Activated CD8-positive, alpha-beta T cell treated with anti-CD3 and anti-CD28 coated beads for 36 hours (primary cell): ENCODE results near the gene PRR3. TPM values are rescaled to one million over a fixed set of nuclear protein-coding genes. Genes with fewer than 3 reads are reported as not detected.
"Not testable (repeated sequence)": the region's sequence is repeated elsewhere in the genome, so short reads cannot be mapped to it uniquely, and the experiment has no call there.

Source experiments
- ATAC-seq: fragments of 200-7000 bp; cut with Tn5 transposase; one replicate; pipeline ENCODE4 v1.10.0; 2021; ENCODE audit warnings: mild to moderate bottlenecking, moderate library complexity
- CTCF ChIA-PET: fragments of 350-600 bp; sonication (Branson Sonifier 250); formaldehyde crosslinking; loops from one replicate; lab custom pipeline; 2021; ENCODE audit warnings: antibody characterized with exemption; lab: Charles Lee
- POLR2A ChIA-PET: fragments of 350-600 bp; sonication (Branson Sonifier 250); formaldehyde crosslinking; loops from one replicate; lab custom pipeline; 2021; ENCODE audit warnings: antibody characterized with exemption; lab: Charles Lee
- DNase-seq: peaks from one replicate; pipeline ENCODE4 v3.0.0-alpha.2; 2020
- H3K27ac Mint-ChIP-seq: one replicate; pipeline ENCODE4 v1.8.0; 2021; ENCODE audit warnings: mild to moderate bottlenecking, mixed read lengths
- H3K27me3 Mint-ChIP-seq: one replicate; pipeline ENCODE4 v1.8.0; 2021; ENCODE audit warnings: mixed read lengths
- H3K36me3 Mint-ChIP-seq: one replicate; pipeline ENCODE4 v1.8.0; 2021; ENCODE audit warnings: low read depth, mixed read lengths
- H3K4me1 Mint-ChIP-seq: one replicate; pipeline ENCODE4 v1.8.0; 2021; ENCODE audit warnings: low read depth, mixed read lengths
- H3K4me3 Mint-ChIP-seq: one replicate; pipeline ENCODE4 v1.8.0; 2021; ENCODE audit warnings: mild to moderate bottlenecking, moderate library complexity, mixed read lengths
- H3K9me3 Mint-ChIP-seq: one replicate; pipeline ENCODE4 v1.8.0; 2021; ENCODE audit warnings: mixed read lengths
- CTCF ChIP-seq: fragments of 200-600 bp; IDR thresholded peaks from one replicate; pipeline ENCODE4 v1.8.0; 2022; ENCODE audit warnings: antibody characterized with exemption, mild to moderate bottlenecking
- intact Hi-C: fragments of 100-400 bp; cut with micrococcal nuclease; formaldehyde crosslinking; loops from one replicate; pipeline ENCODE4 v1.10.0; 2022
- total RNA-seq, 2 experiments: library from RNA; stranded (reverse); gene quantifications; one replicate each; pipeline ENCODE4 v1.2.3, GENCODE V29; 2021

PRR3 gene
- total RNA-seq, 2 experiments from 2014 or later: 23.0 to 24.6 TPM

DNA sequence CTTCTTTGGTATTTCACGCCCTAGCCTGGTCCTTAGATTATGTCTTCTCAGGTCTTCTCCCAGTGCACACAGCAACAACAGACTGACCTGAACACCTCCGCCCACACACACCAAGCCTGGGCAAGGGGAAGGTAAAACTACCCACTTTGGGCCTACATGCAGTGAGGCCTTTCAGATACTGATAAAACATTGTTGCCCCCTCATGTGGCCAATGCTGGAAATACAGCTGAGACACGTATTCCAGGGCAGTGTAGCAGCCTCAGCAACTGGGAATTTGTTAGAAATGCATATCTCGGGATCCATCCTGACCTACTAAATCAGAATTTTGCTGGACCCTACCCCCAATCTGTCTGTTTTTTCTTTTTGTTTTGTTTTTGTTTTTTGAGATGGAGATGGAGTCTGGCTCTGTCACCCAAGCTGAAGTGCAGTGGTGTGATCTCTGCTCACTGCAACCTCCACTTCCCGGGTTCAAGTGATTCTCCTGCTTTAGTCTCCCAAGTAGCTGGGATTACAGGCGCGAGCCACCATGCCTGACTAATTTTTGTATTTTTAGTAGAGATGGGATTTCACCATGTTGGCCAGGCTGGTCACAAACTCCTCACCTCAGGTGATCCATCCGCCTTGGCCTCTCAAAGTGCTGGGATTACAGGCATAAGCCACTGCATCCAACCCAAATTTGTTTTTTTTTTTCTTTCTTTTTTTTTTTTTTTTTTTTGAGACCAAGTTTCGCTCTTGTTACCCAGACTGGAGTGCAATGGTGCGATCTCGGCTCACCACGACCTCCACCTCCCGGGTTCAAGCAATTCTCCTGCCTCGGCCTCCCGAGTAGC, 40.4 kb downstream of the PRR3 start:
- CTCF ChIA-PET: interaction anchor here (0.6 to 10.1 kb wide), 32 partner anchors 9 to 490 kb away, joined by 3 to 115 read pairs (median 6); partner anchors contain the start of genes ABCF1, DHX16, MRPS18B and PRR3
- not testable (repeated sequence) for H3K4me1 Mint-ChIP-seq, H3K4me3 Mint-ChIP-seq, H3K9me3 Mint-ChIP-seq, H3K27me3 Mint-ChIP-seq
- TF ChIP-seq CTCF: peak; percentile 91
- POLR2A ChIA-PET: interaction anchor here (0.6 to 9.5 kb wide), 18 partner anchors 12 to 221 kb away, joined by 3 to 121 read pairs (median 4); partner anchors contain the start of genes MRPS18B and PPP1R10
- peak; percentile 88 for ATAC-seq
- Mint-ChIP-seq H3K36me3 (peaks cover 24% of the 10 kb centered on the region), H3K27ac (peak overlapping the region; percentile 46)
- DNase-seq: peak; percentile 92
- intact Hi-C loops: loop anchor here (2.0 to 5.0 kb wide), 2 partner anchors 57 to 110 kb away; partner anchors contain the start of gene HLA-E

DNA sequence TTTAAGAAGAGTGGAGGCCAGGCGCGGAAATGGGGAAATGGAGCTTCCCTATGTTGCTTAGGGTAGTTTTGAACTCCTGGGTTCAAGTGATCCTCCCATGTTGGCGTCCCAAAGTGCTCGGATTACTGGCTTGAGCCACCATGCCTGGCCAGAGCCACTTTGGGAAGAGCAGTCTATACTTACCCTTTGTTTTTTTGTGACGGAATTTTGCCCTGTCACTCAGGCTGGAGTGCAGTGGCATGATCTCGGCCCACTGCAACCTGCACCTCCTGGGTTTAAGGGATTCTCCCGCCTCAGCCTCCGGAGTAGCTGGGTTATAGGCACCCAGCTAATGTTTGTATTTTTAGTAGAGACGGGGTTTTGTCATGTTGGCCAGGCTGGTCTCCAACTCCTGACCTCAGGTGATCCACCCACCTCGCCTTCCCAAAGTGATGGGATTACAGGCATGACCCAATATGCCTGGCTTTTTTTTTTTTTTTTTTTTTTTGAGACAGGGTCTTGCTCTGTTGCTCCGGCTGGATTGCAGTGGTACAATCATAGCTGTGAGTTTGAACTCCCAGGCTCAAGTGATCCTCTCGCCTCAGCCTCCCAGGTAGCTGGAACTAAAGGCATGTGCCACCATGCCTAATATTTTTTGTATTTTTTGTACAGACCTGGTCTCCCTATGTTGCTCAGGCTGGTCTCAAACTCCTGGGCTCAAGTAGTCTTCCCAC, 42.0 kb downstream of the PRR3 start:
- DNase-seq: no peak
- no peak for TF ChIP-seq CTCF
- intact Hi-C loops: loop anchor here (5.0 kb wide), 1 partner anchor 112 kb away; the partner anchor contains the start of gene HLA-E
- Mint-ChIP-seq H3K4me3 (no peak overlapping the region), H3K36me3 (peaks cover 35% of the 10 kb centered on the region), H3K27ac (no peak overlapping the region), H3K9me3 (no peaks in the 10 kb centered on the region), H3K4me1 (peaks cover 12% of the 10 kb centered on the region), H3K27me3 (no peaks in the 10 kb centered on the region)
- ATAC-seq: no peak
- CTCF ChIA-PET: interaction anchor here (1.0 to 10.1 kb wide), 11 partner anchors 11 to 488 kb away, joined by 4 to 115 read pairs (median 19); no protein-coding TSS in a partner anchor
- POLR2A ChIA-PET: interaction anchor here (0.6 to 9.5 kb wide), 14 partner anchors 8 to 231 kb away, joined by 3 to 121 read pairs (median 6); no protein-coding TSS in a partner anchor

GRCh38 chr6:30599625-30600324, 42.7 kb downstream of the PRR3 start:
- DNase-seq: no peak
- H3K36me3 Mint-ChIP-seq: peaks cover 41% of the 10 kb centered on the region
- peaks cover 12% of the 10 kb centered on the region for H3K4me1 Mint-ChIP-seq
- H3K9me3 Mint-ChIP-seq: no peaks in the 10 kb centered on the region
- H3K27ac Mint-ChIP-seq: no peak overlapping the region
- POLR2A ChIA-PET: interaction anchor here (0.6 to 9.5 kb wide), 13 partner anchors 8 to 136 kb away, joined by 3 to 121 read pairs (median 7); no protein-coding TSS in a partner anchor
- CTCF ChIA-PET: interaction anchor here (1.6 to 10.1 kb wide), 6 partner anchors 8 to 146 kb away, joined by 4 to 115 read pairs (median 17); no protein-coding TSS in a partner anchor
- intact Hi-C loops: loop anchor here (5.0 kb wide), 1 partner anchor 112 kb away; the partner anchor contains the start of gene HLA-E
- no peak overlapping the region for H3K4me3 Mint-ChIP-seq
- no peak for TF ChIP-seq CTCF
- ATAC-seq: no peak
- H3K27me3 Mint-ChIP-seq: no peaks in the 10 kb centered on the region

DNA sequence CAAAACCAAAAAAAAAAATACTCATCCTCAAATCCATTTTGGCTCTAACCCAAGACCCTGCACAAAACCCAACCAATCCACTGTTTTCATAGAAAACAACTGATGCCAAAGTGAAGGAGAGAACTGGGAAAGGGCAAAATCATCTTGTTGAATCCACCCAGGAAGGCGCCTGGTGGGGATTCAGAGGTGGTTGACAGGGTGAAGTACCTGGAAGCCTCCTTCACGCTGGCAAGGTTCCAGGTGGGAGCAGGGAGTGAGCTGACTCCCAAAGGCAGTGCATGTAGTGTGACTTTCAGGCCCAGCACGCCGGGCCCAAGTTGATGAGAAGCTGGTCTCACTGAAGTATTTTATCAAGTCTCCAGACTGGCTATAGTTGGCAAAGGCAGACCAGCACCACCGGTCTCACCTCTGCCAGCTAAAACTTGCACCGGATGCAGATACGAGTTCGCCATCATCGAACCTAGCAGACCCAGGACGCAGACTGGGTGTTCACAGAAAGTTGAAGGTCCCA, 43.4 kb downstream of the PRR3 start:
- ATAC-seq (no peak), DNase-seq (no peak)
- Mint-ChIP-seq H3K4me1 (peaks cover 12% of the 10 kb centered on the region), H3K27me3 (no peaks in the 10 kb centered on the region), H3K4me3 (no peak overlapping the region), H3K36me3 (peaks cover 45% of the 10 kb centered on the region), H3K9me3 (no peaks in the 10 kb centered on the region), H3K27ac (peak overlapping the region; percentile 25)
- ChIA-PET CTCF (interaction anchor here (1.0 to 10.1 kb wide), 6 partner anchors 9 to 147 kb away, joined by 3 to 115 read pairs (median 6); no protein-coding TSS in a partner anchor), POLR2A (interaction anchor here (0.8 to 9.5 kb wide), 14 partner anchors 7 to 136 kb away, joined by 3 to 121 read pairs (median 6); no protein-coding TSS in a partner anchor)
- TF ChIP-seq CTCF: no peak
- intact Hi-C loops: no loop called here
